Choroid plexus epithelial cell (primary cell): ENCODE results near the gene NR2F1-AS1.

ENCODE experiments used
- DNase-seq: peaks from one replicate; pipeline ENCODE4 v3.0.0-alpha.2; 2010; ENCODE audit warnings: low read depth
- H3K4me3 ChIP-seq: 2 replicates; pipeline ENCODE4 v1.5.1; 2011; ENCODE audit warnings: low read depth, mild to moderate bottlenecking, control low read depth, low read length, moderate library complexity
- TF ChIP-seq, protein P1 (sequence below): conservative IDR thresholded peaks from 2 replicates; pipeline ENCODE4 v1.5.1; 2011; ENCODE audit warnings: low read depth, mild to moderate bottlenecking, control low read depth, inconsistent platforms, low read length, moderate library complexity

Gene NR2F1-AS1

GRCh38 chr5:93430673-93431199 is 150.3 kb downstream of the NR2F1-AS1 start:
- TF ChIP-seq, protein P1, sequence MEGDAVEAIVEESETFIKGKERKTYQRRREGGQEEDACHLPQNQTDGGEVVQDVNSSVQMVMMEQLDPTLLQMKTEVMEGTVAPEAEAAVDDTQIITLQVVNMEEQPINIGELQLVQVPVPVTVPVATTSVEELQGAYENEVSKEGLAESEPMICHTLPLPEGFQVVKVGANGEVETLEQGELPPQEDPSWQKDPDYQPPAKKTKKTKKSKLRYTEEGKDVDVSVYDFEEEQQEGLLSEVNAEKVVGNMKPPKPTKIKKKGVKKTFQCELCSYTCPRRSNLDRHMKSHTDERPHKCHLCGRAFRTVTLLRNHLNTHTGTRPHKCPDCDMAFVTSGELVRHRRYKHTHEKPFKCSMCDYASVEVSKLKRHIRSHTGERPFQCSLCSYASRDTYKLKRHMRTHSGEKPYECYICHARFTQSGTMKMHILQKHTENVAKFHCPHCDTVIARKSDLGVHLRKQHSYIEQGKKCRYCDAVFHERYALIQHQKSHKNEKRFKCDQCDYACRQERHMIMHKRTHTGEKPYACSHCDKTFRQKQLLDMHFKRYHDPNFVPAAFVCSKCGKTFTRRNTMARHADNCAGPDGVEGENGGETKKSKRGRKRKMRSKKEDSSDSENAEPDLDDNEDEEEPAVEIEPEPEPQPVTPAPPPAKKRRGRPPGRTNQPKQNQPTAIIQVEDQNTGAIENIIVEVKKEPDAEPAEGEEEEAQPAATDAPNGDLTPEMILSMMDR: peak; percentile 11
- no peak overlapping the region for H3K4me3 ChIP-seq
- DNase-seq: no peak

DNA sequence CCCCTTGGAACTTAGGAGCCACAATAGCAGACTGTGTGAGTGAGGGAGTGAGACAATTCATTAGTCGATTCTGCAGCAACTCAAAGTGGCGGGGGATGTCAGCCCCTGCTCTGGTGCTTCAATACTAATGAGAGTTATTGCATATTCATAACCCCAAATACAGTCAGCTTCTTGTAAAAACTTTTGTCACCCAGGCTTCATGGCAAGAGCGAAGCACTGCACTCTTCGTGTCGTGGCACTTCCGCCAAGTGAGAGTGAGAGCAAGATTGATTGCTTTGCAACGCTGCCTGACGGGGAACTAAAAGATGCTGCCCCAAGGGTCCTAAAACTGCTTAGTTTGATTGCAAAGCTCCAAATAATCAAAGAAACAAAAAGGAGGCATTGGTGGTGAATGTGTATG is 150.9 kb downstream of the NR2F1-AS1 start:
- H3K4me3 ChIP-seq: no peak overlapping the region
- no peak for DNase-seq
- TF ChIP-seq, protein P1: no peak

DNA sequence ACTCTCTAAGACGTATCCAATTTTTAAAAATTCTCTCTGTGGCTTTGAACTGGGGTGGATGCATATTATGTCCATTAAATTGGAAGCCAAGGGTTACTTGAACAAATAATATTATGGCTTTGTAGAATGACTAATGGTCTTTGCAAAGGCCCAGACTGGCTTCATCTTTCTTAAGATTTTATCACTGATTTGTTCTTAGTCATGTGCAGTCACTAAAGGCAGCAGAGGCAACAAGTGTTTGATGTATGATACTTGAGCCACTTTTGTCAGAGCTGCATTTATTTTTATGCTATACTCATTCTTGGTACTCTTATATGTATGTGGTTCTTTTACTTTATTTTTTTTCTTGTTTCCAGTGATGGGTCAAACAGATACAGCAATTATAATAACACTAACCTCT is 152.2 kb downstream of the NR2F1-AS1 start:
- TF ChIP-seq, protein P1: no peak
- peak; percentile 27 for DNase-seq
- no peak overlapping the region for H3K4me3 ChIP-seq

DNA sequence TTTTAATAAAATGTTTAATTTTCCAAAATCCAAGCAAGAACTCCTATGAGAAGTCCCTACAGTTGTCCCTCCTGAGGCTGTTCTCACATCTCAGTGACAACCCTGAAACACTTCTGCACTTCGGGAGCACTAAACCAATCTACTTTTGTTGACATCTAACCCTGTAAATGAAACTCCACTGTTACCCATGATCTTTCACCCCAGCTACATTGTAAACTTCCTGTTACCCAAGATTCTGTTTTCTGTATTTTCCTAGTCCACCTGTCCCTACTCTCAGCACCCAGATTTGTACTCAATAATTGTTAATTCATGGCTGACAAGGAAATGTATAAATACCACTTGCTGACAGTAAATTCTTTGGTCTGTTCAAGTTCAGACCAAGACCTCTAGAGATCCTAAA is 153.7 kb downstream of the NR2F1-AS1 start:
- TF ChIP-seq, protein P1: no peak
- DNase-seq: no peak

GRCh38 chr5:93425096-93425495 is 155.9 kb downstream of the NR2F1-AS1 start:
- H3K4me3 ChIP-seq: no peak overlapping the region
- TF ChIP-seq, protein P1: no peak
- no peak for DNase-seq

More for the DNA sequence above, 153.7 kb downstream of the NR2F1-AS1 start:
- H3K4me3 ChIP-seq: no peak overlapping the region

- H3K4me3 ChIP-seq: no peak overlapping the region
- DNase-seq: no peak
- TF ChIP-seq, protein P1: no peak
Measured at GRCh38 chr5:93423300-93423699, 157.7 kb downstream of the NR2F1-AS1 start.

- TF ChIP-seq, protein P1: no peak
- H3K4me3 ChIP-seq: no peak overlapping the region
- no peak for DNase-seq
Measured at GRCh38 chr5:93422652-93423280, 158.3 kb downstream of the NR2F1-AS1 start.
